GM12865 (cell line): Measurements from ENCODE around the gene SP3.

Experiments used
- DNase-seq: peaks from one replicate; pipeline ENCODE4 v3.0.0; 2010; ENCODE audit warnings: low read depth
- H3K4me3 ChIP-seq: 2 replicates; pipeline ENCODE4 v1.5.1; 2011; ENCODE audit warnings: mild to moderate bottlenecking, low read depth, low read length, control low read depth
- TF ChIP-seq, protein P1 (sequence below): IDR thresholded peaks from 2 replicates; pipeline ENCODE4 v1.5.1; 2011; ENCODE audit warnings: low read length, control low read depth, low read depth, inconsistent platforms; ENCODE audit not compliant: insufficient read depth; ENCODE audit errors: missing control alignments

SP3 gene

DNA sequence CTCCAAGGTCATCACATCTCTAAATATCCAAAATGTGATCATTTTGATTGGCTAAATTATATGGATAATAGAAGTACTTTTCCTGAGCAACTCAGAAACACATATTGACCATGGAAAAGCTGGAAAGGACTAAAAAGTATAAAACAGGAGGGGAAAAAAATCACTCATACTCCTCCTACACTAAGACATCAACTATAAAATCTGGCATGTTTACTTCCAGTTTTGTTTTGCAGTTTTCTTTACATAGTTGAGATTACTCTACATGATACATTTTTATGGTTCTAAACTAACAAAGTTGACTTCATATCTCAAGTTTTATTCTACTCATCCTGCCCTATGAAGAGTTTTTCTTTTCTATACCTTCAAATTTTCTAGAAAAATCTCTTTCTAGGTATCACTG is 46.0 kb upstream of the SP3 start:
- H3K4me3 ChIP-seq = no peak overlapping the region
- TF ChIP-seq, protein P1, sequence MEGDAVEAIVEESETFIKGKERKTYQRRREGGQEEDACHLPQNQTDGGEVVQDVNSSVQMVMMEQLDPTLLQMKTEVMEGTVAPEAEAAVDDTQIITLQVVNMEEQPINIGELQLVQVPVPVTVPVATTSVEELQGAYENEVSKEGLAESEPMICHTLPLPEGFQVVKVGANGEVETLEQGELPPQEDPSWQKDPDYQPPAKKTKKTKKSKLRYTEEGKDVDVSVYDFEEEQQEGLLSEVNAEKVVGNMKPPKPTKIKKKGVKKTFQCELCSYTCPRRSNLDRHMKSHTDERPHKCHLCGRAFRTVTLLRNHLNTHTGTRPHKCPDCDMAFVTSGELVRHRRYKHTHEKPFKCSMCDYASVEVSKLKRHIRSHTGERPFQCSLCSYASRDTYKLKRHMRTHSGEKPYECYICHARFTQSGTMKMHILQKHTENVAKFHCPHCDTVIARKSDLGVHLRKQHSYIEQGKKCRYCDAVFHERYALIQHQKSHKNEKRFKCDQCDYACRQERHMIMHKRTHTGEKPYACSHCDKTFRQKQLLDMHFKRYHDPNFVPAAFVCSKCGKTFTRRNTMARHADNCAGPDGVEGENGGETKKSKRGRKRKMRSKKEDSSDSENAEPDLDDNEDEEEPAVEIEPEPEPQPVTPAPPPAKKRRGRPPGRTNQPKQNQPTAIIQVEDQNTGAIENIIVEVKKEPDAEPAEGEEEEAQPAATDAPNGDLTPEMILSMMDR = no peak
- DNase-seq = no peak

DNA sequence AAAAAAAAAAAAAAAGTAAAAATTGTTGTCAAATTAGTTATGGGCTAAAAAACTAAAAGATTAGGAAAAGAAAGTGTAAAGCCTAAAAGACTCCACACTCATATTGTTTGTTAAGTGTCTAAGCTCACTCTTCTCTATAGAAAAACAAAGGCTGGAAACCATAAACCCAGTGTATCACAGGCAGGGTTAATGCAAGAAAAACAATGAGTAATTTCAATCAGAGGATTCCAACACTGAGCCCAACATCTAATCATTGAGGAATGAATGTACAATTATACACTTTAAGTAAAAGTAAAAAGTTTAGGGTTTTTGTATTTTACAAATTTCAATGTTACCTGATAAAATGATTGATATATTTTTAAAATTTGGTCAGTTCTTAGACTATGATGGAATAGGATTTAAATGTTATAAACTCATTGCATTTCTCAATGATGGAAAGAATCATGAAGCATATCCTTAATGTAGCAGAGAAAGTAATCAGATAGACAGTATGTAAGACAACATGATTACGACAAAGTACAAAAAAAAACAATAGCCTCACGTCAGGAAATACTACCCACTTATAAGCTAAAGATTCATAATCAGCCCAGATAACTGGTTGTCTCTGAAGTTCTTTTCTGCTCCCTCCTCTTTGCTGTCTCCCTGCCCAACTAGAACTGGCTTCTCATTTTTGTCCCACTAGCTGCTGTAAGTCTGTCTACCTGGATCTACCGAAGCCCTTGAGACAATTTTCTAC is 44.5 kb upstream of the SP3 start:
- DNase-seq = no peak
- no peak overlapping the region for H3K4me3 ChIP-seq
- TF ChIP-seq, protein P1 = no peak

DNA sequence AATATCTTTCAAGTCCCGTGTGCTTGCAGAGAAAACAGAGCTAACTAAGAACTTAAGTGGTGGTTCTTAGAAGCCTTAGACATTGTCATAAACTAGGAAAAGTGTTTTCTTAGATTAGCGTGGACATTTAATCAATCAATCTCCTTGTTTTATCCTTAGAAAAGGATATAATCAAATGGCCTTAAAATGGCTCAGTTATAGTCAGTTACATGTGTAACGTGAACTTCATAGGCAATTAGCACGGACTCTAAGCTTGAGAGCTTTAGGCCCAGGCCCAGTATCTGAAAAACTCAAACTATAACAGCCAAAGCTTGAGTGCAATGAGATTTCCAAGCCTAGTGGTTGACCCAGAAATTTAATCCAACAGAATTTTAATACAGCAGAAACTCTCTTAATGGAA is 43.5 kb upstream of the SP3 start:
- no peak overlapping the region for H3K4me3 ChIP-seq
- TF ChIP-seq, protein P1 = no peak
- no peak for DNase-seq

DNA sequence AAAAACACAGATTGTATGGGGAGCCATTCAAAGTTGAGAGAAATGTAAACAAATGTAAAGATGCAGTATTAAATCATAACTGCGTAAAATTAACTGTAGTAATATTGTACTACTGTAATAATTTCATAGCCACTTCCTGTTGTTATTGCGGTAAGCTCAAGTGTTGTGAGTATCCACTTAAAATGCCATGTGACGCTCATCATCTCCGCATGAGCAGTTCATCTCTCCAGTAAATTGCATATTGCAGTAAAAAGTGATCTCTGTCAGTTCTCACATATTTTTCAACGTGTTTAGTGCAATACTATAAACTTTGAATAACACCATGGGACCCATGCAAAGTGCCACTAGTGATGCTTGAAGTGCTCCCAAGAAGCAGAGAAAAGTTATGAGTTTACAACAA is 41.8 kb upstream of the SP3 start:
- no peak overlapping the region for H3K4me3 ChIP-seq
- TF ChIP-seq, protein P1 = no peak
- no peak for DNase-seq

DNA sequence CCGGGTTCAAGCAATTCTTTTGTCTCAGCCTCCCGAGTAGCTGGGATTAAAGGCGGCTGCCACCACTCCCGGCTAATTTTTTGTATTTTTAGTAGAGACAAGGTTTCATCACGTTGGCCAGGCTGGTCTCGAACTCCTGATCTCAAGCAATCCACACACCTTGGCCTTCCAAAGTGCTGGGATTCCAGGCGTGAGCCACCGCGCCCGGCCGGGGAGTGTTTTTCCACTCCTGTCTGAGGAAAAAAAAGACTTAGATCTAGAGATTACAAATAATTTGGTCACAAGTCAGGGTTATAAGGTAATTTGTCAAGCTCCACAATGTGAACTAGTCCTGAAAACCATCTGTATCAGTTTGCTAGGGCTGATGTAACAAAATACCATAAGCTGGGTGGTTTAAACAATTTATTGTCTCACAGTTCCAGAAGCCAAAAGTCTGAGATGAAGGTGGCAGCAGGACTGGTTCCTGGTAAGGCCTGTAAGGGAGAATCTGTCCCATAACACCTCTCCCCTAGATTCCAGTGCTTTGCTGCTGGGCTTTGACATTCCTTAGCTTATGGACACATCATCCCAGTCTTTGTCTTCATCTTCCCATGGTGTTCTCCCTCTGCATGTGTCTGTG is 40.7 kb upstream of the SP3 start:
- no peak for DNase-seq
- H3K4me3 ChIP-seq = no peak overlapping the region
- TF ChIP-seq, protein P1 = no peak

DNA sequence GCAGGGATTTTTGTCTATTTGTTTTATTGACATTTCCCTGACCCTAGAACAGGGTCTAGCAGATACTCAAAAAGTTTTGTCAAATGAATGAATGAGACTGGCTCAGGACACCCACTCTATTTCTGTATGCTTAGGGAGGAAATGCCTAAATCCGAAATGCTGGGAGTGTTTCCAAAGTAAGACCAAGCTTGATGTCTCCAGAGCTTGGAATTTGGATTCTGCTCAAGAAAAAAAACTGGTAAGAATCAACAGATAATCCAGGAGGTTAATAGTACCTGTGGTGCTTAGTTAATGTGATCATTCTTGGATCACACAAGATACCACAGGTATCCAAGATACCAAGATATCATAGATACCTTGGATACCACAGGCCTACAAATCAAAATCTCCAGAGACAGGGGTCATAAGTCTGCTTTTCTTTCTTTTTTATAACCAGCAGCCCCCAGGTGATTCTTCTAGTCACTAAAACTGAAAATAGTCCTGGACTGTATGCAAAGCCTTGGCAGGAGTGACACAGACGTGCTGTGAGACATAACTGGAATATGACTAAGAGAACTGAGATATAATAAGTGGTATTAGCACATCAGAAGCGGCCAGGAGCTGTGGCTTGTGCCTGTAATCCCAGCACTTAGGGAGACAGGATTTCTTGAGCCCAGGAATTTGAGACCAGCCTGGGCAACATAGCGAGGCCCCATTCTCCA is 39.9 kb upstream of the SP3 start:
- DNase-seq = peak; percentile 58
- TF ChIP-seq, protein P1 = no peak
- no peak overlapping the region for H3K4me3 ChIP-seq
